ENCODE data around the gene EFNA1.

GRCh38 chr1:155169541-155169940 lies 41.9 kb downstream of the EFNA1 start:
- TF ChIP-seq CTCF (conservative IDR thresholded peaks at IDR 0.05; ENCODE audit: low read length) (no peak), EZH2phosphoT487 (IDR thresholded peaks at IDR 0.05; ENCODE audit: borderline replicate concordance) (no peak)
